Activated naive CD4-positive, alpha-beta T cell treated with Interleukin-2 at 50 U/mL for 16 hours (primary cell): ENCODE measurements around the gene ENTREP1.

Source experiments
- DNase-seq: peaks from one replicate; pipeline ENCODE4 v3.0.0-alpha.2; 2020

The ENTREP1 gene

GRCh38 chr9:69323861-69324260, 1.2 kb upstream of the ENTREP1 start:
- no peak for DNase-seq

GRCh38 chr9:69325409-69326212, 596 bp downstream of the ENTREP1 start:
- no peak for DNase-seq

DNA sequence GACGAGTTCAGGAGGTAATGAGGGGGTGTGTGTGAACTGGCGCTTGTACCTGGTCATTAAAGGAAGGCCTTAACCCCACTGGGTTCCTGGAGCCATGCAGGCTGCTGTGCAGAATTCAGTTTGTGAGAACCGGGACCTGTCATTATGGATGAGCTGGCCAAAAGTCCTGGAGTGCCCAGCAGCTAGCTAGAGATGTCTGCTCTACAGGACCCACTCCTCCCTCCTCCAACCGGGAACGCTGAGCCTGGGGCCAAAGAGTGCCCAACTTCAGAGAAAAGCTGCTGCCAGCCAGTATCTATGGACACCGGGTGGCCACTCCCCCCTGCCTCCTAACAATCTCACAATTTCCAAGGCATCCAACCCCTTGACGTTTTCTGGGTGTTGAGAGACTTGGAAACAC, 1.2 kb downstream of the ENTREP1 start:
- no peak for DNase-seq

- no peak for DNase-seq
Observed at GRCh38 chr9:69330580-69330979, 5.6 kb downstream of the ENTREP1 start.

DNA sequence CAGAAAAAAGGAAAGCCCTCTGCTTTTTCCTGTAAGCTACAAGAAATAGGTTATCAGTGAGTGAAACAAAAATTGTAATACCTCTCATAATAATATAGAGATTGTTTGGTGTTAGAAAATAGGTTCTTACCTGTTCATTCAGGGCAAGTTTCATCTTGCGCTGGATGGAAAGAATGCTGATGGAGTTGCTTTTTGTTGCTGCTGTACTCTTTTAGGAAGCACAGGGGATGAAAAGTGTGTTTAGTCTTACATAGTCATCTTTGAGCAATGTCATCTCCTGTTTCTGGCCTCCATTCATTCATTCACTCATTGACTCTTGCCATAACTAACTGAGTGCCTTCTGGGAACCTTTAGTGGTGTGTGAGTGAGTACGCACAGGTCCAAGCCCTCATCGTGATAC, 6.4 kb downstream of the ENTREP1 start:
- DNase-seq: no peak

GRCh38 chr9:69332067-69332685, 7.2 kb downstream of the ENTREP1 start:
- no peak for DNase-seq

DNA sequence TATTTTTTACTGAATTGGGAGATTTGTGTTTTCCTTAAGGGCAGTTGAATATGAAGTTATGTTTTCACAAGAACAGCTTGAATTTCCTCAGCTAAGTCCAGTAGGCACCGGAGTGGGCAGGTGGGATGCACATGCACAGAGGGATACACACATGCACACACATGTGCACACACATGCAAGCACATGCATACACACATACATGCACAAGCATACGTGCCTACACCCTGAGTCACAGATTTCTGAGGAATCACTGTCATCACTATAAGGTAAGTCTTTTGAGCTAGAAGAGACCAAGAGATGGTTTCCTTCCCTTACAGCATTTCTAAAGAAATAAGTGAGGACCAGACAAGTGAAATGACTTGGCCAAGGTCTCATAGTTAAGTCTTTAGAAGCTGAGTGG, 8.7 kb downstream of the ENTREP1 start:
- DNase-seq: no peak

- DNase-seq: no peak
Observed at GRCh38 chr9:69334317-69334716, 9.3 kb downstream of the ENTREP1 start.

GRCh38 chr9:69339620-69340019, 14.6 kb downstream of the ENTREP1 start:
- DNase-seq: no peak

GRCh38 chr9:69340631-69341030, 15.6 kb downstream of the ENTREP1 start:
- no peak for DNase-seq

GRCh38 chr9:69342769-69343168, 17.8 kb downstream of the ENTREP1 start:
- DNase-seq: no peak

GRCh38 chr9:69344459-69344858, 19.4 kb downstream of the ENTREP1 start:
- DNase-seq: no peak

DNA sequence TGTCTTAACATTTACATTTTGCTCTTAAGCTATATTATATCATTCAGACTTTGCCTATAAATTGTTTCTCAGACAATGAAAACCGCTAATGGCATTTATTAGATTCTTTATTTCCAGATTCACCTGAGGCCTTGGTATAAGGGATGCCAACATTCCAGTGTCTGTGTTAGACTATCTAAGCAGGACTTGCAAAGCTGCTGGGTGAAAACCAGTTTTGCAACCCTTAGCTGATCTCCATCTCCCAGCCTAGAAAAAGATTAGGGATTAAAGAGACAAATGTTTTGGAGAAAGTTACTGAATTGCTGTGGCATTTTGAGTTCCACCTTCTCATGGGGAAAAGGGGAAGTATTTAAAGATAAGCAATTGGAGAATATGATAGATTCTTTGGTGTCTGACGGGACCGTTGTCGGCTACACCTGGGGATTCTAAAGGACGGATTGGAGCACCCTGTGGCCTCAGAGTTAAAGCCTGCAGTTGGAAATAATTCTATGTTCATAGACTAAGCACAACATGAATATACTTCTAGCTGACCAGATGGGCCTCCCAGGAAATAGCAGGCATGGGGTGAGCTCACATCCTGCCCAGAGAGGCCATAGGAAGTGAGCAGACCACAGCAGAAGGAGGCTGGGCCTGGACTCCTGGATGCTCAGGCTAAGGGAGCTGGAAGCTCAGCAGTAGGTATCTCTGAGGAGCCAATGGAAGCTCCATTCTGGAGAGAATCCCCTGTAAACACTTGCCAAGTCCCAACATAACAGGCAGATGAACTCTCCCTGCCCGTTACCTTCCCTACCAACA, 21.8 kb downstream of the ENTREP1 start:
- DNase-seq: no peak

GRCh38 chr9:69347607-69348006, 22.6 kb downstream of the ENTREP1 start:
- no peak for DNase-seq

DNA sequence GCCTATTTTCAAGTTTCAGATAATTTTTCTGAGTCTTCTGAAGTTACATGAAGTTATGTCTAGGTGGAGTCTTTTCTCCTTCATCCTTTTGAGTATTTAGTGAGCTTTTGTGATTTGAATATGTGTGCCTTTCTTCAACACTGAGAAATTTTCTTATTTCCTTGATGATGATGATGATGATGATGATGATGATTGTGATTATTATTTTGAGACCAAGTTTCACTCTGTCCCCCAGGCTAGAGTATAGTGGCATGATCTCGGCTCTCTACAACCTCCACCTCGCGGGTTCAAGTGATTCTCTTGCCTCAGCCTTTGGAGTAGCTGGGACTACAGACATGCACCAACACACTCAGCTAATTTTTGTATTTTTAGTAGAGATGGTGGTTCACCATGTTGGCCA, 26.2 kb downstream of the ENTREP1 start:
- no peak for DNase-seq

GRCh38 chr9:69355232-69355631, 30.2 kb downstream of the ENTREP1 start:
- DNase-seq: no peak

DNA sequence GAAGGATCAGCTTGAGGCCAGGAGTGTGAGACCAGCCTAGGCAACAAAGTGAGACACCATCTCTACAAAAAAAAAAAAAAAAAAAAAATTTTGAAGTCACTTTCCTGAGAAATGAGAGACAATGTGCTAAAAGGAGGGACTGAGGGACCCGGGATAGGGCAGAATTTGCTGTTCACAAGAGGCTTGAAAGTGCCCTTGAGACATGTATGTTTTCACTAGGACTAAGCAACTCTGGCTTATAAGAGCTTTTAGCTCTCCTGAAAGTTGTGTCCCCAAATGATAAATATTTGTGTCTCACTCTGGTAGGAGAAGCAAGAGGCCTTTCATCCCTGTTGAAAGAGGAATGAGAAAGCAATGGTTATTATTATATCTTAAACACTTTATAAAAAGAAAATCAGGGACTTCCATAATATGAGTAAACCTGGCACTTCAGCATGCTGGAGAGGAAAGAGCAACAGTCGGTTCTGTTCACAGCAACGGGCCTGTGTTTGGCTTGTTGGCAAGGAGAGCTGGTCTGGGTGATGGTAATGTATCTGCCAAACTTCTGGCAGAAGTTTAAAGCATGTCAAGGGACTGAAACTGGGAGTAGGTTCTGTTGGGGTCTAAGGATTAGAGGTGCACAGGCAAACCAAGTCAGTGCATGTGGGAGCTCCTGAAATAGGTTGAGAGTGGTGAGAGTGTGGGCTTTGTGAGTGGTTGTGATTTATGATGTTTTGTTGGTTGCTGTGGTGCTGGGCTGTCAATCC, 32.2 kb downstream of the ENTREP1 start:
- no peak for DNase-seq

DNA sequence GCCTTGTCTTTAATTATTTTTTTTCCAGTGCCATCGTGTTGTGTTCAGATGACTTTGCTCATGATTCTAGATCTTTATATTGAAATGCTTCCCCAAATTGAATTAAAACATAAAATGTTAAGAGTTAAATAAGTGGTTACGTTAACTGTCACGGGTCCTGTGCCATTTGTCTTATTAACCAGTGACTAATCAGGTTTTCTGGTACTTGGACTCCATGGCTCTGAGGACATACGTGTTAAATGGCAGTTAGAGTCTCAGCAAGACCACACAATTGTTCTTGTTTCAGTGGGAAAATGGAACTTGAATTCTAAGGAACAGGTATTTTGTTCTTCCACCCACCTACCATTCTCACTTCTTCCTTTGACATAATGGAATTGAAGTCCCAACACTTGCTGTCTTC, 32.8 kb downstream of the ENTREP1 start:
- no peak for DNase-seq

DNA sequence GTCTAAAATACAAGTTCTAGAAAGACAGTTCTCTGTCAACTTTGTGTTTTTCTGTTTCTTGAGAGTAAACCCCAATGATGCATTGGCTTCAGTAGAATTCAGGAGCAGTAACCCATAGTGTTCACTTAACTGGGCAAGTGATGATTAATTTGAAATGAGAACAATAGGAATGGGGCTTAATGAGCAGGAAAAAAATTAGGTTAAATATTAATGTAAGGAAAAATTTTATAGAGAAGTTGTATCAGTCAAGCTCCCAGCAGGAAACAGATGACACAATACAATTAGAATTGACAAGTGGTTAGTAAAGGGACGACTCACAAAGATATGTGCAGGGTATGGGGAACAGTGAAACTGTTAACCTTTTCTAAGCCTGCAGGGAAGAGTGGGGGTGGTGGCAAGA, 38.2 kb downstream of the ENTREP1 start:
- DNase-seq: no peak

DNA sequence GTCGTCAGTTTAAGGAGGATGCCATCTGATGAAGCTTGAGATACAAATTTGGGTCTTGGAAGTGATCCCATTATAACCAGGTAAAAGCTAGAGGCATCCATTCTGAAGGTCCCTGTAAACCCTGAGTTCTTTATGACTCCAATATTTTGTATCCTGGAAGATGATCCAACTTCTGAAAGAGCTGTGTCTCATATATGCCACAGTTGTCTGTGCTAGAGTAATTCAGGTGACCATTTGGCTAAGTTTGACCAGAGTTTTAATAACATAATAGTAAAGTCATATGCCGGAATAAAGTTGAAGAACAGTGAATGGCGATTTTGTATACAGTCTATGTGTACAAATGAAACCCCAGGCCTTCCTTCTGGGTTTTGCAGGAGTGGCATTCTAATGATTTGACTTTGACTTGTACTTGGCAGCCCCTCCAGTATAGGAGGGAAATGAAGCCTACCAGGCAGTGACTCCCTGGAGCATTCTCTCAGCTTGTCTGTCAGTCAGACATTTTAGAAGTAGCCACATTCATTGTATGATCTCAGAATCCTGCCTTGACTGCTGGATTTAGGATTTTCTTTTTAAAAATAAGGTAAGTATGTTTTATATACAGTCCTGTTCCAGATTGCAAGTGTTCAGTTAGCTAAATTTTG, 39.6 kb downstream of the ENTREP1 start:
- DNase-seq: no peak

DNA sequence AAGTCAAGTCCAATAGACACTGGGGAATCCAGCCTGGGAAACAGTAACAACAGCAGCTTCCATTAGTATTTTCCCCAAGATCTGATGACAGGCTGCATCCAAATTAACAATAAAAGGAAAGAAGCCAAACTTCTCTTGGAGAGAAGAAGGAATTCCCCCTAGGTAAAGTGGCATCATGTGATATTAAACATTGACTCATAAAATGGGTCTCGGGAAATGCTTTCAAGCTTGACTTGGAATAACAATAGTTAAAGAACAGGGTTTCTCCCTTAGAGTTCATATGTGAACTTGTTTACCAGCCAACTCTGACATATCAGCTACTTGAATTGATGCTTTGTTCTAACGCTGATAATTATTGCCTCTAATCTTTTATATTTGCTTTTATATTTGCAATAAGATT, 45.4 kb downstream of the ENTREP1 start:
- DNase-seq: no peak

DNA sequence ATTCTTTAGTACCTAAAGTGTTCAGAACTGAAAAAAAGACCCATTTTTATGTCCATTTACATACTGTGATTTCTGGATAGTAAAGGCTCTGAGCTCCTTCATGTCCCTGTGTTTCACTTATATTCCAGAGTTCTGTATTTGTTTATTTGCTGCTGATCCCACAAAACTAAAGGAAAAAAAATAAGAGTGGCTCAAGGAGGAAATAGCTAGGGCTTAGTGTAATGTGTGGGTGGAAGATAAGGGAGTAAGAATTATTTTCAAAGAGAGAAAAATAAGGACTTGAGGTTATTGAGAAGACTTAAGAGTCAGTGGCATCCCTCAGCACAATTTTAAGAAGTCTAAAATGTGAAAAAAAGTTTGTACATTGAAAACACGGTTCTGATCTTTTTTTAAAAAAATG, 46.0 kb downstream of the ENTREP1 start:
- DNase-seq: no peak

GRCh38 chr9:69376651-69377050, 51.6 kb downstream of the ENTREP1 start:
- no peak for DNase-seq
